Epithelial cell of esophagus (primary cell): ENCODE data around the gene GADD45A.

Source experiments
- DNase-seq: peaks from one replicate; pipeline ENCODE4 v3.0.0; 2010; ENCODE audit warnings: low read depth
- H3K4me3 ChIP-seq: 2 replicates; pipeline ENCODE4 v1.5.1; 2011; ENCODE audit warnings: mild to moderate bottlenecking, low read length, control low read depth
- CTCF ChIP-seq: IDR thresholded peaks from 2 replicates; pipeline ENCODE4 v1.5.1; 2011; ENCODE audit warnings: low read depth, mild to moderate bottlenecking, low read length, control low read depth, inconsistent platforms; ENCODE audit not compliant: insufficient read depth; ENCODE audit errors: missing control alignments

Gene GADD45A

GRCh38 chr1:67716800-67717199, 31.8 kb downstream of the GADD45A start:
- no peak overlapping the region for H3K4me3 ChIP-seq
- DNase-seq, result peak; percentile 96
- TF ChIP-seq CTCF, result no peak

DNA sequence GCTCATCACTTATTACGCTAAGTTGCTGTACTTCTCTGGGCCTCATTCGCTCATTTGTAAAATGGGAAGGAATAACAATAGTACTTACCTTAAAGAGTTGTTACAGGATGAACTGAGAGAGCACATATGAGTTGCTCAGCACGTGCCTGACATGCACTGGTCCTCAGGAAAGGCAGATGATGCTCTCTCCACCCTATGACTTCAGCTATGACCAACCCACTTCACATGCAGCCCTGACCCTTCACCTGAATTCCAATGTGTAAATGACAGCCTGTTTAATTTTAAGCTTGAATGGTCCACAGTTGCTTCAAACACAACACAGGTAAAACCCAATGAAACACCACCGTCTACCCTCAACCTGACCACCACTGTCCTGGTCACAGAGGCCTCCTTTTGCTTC, 32.9 kb downstream of the GADD45A start:
- peak; percentile 86 for DNase-seq
- TF ChIP-seq CTCF, result no peak

GRCh38 chr1:67719329-67720196, 34.6 kb downstream of the GADD45A start:
- H3K4me3 ChIP-seq, result no peak overlapping the region
- DNase-seq, result no peak
- TF ChIP-seq CTCF, result no peak

More for the DNA sequence above, 32.9 kb downstream of the GADD45A start:
- no peak overlapping the region for H3K4me3 ChIP-seq

- no peak for TF ChIP-seq CTCF
- H3K4me3 ChIP-seq, result no peak overlapping the region
- DNase-seq, result no peak
Observed at GRCh38 chr1:67721112-67721511, 36.1 kb downstream of the GADD45A start.

- H3K4me3 ChIP-seq, result no peak overlapping the region
- TF ChIP-seq CTCF, result no peak
- no peak for DNase-seq
Observed at GRCh38 chr1:67721650-67722291, 36.8 kb downstream of the GADD45A start.

GRCh38 chr1:67722292-67722944, 37.4 kb downstream of the GADD45A start:
- no peak for TF ChIP-seq CTCF
- no peak for DNase-seq
- no peak overlapping the region for H3K4me3 ChIP-seq
